ENCODE measurements around the gene PLCB1. TPM values are rescaled to one million over a fixed set of nuclear protein-coding genes. Genes with fewer than 3 reads are reported as not detected.

The PLCB1 gene
- total and polyA plus RNA-seq, 2 experiments from 2014 or later, result 14.9 to 20.7 TPM

- H3K9me2 ChIP-seq (ENCODE audit: insufficient read depth), result no peaks in the 10 kb centered on the region
- DNase-seq (ENCODE audit: low spot score) (no peak), ATAC-seq (no peak)
- Mint-ChIP-seq H3K27ac (no peak overlapping the region), H3K9me3 (peaks cover 26% of the 10 kb centered on the region), H3K4me1 (no peaks in the 10 kb centered on the region), H3K4me3 (no peak overlapping the region), H3K36me3 (ENCODE audit: low read depth) (peaks cover 20% of the 10 kb centered on the region; the same call in 2 of the 3 replicates), H3K27me3 (ENCODE audit: insufficient read depth, low read depth, poor library complexity) (peaks cover 7% of the 10 kb centered on the region)
- H3K27me3 ChIP-seq (ENCODE audit: insufficient read depth), result no peaks in the 10 kb centered on the region
- no peak overlapping the region for H3K4me2 ChIP-seq
- no peak overlapping the region for H2AFZ ChIP-seq
- no peak overlapping the region for H3K4me3 ChIP-seq
- H3K27ac ChIP-seq (ENCODE audit: low read depth), result no peak overlapping the region
- H3F3A ChIP-seq (replicated peaks; ENCODE audit: low read depth), result no peaks in the 10 kb centered on the region
- H3K36me3 ChIP-seq (ENCODE audit: insufficient read depth), result peaks cover 6% of the 10 kb centered on the region; the same call in 1 of the 2 replicates
- no peaks in the 10 kb centered on the region for H3K4me1 ChIP-seq (ENCODE audit: insufficient read depth)
- no peak for TF ChIP-seq EZH2 (IDR thresholded peaks at IDR 0.05; ENCODE audit: low read depth, unreplicated experiment)
- TF ChIP-seq ZNF331 (CRISPR knock-in tag; IDR thresholded peaks at IDR 0.05; ENCODE audit: low read depth), result no peak
- TF ChIP-seq, protein P1, sequence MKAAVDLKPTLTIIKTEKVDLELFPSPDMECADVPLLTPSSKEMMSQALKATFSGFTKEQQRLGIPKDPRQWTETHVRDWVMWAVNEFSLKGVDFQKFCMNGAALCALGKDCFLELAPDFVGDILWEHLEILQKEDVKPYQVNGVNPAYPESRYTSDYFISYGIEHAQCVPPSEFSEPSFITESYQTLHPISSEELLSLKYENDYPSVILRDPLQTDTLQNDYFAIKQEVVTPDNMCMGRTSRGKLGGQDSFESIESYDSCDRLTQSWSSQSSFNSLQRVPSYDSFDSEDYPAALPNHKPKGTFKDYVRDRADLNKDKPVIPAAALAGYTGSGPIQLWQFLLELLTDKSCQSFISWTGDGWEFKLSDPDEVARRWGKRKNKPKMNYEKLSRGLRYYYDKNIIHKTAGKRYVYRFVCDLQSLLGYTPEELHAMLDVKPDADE (IDR thresholded peaks at IDR 0.05), result no peak
- no peak for TF ChIP-seq REST (IDR thresholded peaks at IDR 0.05; ENCODE audit: unreplicated experiment)
- no peak for TF ChIP-seq JUNB (IDR thresholded peaks at IDR 0.05; ENCODE audit: unreplicated experiment)
- TF ChIP-seq POLR2AphosphoS5 (IDR thresholded peaks at IDR 0.05; ENCODE audit: low read depth), result no peak
- no peak for TF ChIP-seq ZNF114 (CRISPR knock-in tag; IDR thresholded peaks at IDR 0.05)
- no peak for TF ChIP-seq CTCF (conservative IDR thresholded peaks at IDR 0.05; ENCODE audit: low read depth in 2 of 2)
- no peak for TF ChIP-seq STAT1 (IDR thresholded peaks at IDR 0.05; ENCODE audit: unreplicated experiment)
- no peak for TF ChIP-seq EZH2phosphoT487 (IDR thresholded peaks at IDR 0.05; ENCODE audit: unreplicated experiment)
- no peak for TF ChIP-seq ZNF462 (CRISPR knock-in tag; IDR thresholded peaks at IDR 0.05)
- no peak for TF ChIP-seq CREB1 (CRISPR knock-in tag; IDR thresholded peaks at IDR 0.05; ENCODE audit: low read depth)
- TF ChIP-seq NANOG (IDR thresholded peaks at IDR 0.05; ENCODE audit: borderline replicate concordance), result no peak
- no peaks in the 10 kb centered on the region for H4K20me1 ChIP-seq (replicated peaks; ENCODE audit: insufficient read depth)
- no peaks in the 10 kb centered on the region for H3K79me2 ChIP-seq (replicated peaks; ENCODE audit: insufficient read depth)
Measured at GRCh38 chr20:8162610-8163009, 30.5 kb downstream of the PLCB1 start.
